ENCODE data around the gene RELN. TPM values are rescaled to one million over a fixed set of nuclear protein-coding genes. Genes with fewer than 3 reads are reported as not detected.

The RELN gene
- total RNA-seq, 6 donors from 2014 or later = 1.1 to 3.6 (median 2.6) TPM; not detected in 1

DNA sequence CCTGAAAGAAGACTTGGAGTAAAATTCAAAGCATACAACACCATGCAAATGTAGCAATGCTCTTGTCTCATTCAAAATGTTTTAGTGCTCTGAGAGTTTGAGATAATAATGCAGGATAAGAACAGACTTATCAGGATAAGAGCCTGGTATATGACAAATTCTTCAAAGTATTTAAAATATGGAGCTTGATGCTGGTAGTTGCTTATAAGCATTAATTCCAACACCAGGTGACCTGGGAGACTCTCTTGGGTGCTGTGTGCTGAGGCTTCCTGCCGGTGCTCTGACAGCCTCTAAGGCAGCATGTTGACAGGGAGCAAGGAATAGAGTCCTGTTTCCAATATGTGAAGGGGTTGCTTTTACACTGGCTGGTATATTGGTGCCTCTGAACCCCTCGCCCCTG lies 508.7 kb downstream of the RELN start:
- no peak for ATAC-seq (ENCODE audit: low FRiP score in 2 of 2)
- DNase-seq = no peak
- no peak for TF ChIP-seq EP300 (IDR thresholded peaks at IDR 0.05)
- no peak for TF ChIP-seq POLR2A (IDR thresholded peaks at IDR 0.05)
- no peak for TF ChIP-seq POLR2AphosphoS5 (IDR thresholded peaks at IDR 0.05)
- TF ChIP-seq, protein P1, sequence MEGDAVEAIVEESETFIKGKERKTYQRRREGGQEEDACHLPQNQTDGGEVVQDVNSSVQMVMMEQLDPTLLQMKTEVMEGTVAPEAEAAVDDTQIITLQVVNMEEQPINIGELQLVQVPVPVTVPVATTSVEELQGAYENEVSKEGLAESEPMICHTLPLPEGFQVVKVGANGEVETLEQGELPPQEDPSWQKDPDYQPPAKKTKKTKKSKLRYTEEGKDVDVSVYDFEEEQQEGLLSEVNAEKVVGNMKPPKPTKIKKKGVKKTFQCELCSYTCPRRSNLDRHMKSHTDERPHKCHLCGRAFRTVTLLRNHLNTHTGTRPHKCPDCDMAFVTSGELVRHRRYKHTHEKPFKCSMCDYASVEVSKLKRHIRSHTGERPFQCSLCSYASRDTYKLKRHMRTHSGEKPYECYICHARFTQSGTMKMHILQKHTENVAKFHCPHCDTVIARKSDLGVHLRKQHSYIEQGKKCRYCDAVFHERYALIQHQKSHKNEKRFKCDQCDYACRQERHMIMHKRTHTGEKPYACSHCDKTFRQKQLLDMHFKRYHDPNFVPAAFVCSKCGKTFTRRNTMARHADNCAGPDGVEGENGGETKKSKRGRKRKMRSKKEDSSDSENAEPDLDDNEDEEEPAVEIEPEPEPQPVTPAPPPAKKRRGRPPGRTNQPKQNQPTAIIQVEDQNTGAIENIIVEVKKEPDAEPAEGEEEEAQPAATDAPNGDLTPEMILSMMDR (IDR thresholded peaks at IDR 0.05) = no peak
- Histone ChIP-seq H3K4me1 (no peaks in the 10 kb centered on the region), H3K27ac (no peak overlapping the region), H3K36me3 (no peaks in the 10 kb centered on the region), H3K9me3 (no peaks in the 10 kb centered on the region), H3K4me3 (no peak overlapping the region), H3K27me3 (no peaks in the 10 kb centered on the region)
- WGBS, 2 donors = 69 to 76% methylated on average over 2 of the region's 2 CpGs

DNA sequence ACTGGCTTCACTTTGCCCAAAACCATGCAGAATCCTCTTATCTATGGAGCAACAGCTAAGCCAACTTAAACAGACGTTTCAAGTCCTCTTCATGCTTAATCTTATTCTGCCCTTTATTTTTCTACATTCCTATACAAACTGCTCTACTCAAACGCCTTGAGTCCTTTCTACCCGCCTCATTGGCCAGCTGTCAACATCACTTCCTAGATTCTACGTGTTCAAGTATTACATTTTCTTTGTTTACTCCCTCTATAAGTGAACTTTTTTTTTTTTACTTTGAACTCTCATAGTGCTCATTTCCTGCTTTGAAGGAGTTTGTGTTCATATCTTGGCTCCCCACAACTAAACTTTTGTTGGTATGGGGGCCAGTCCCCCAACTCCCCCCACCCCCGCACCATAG lies 514.5 kb downstream of the RELN start:
- Histone ChIP-seq H3K27ac (no peak overlapping the region), H3K4me3 (no peak overlapping the region), H3K9me3 (no peaks in the 10 kb centered on the region), H3K27me3 (no peaks in the 10 kb centered on the region), H3K36me3 (no peaks in the 10 kb centered on the region), H3K4me1 (peaks cover 0 to 6% (median 0%) of the 10 kb centered on the region in 4 donors)
- DNase-seq = no peak
- no peak for ATAC-seq (ENCODE audit: low FRiP score in 2 of 2)
- WGBS, 2 donors = 23 to 31% methylated on average over 5 of the region's 5 CpGs
- TF ChIP-seq EP300 (IDR thresholded peaks at IDR 0.05) = no peak
- no peak for TF ChIP-seq POLR2AphosphoS5 (IDR thresholded peaks at IDR 0.05)
- no peak for TF ChIP-seq POLR2A (IDR thresholded peaks at IDR 0.05)
- TF ChIP-seq, protein P1 (IDR thresholded peaks at IDR 0.05) = no peak

DNA sequence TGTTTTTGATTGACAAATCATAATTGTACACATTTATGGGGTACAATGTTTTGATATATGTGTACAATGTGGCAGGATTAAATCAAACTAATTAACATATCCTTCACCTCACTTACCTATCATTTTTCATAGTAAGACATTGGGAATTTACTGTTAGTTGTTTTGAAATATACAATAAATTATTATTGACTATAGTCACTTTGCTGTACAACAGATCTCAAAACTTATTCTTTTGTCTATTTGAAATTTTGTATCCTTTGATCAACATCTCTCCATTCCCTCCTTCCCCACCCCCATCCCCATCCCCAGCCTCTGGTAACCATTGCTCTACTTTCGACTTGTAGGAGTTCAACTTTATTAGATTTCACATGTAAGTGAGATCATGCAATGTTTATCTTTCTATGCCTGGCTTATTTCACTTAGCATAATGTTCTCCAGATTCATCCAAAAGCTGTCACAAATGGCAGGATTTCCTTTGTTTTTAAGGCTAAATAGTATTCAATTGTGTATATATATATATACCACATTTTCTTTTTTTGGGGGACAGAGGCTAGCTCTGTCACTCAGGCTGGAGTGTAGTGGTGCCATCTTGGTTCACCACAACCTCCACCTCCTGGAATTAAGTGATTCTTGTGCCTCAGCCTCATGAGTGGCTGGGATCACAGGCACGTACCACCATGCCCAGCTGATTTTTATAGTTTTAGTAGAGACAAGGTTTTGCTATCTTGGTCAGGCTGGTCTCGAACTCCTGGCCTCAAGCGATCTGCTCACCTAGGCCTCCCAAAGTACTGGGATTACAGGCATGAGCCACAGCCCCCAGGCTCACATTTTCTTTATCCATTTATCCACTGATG lies 520.1 kb downstream of the RELN start:
- TF ChIP-seq POLR2A (IDR thresholded peaks at IDR 0.05) (no peak), POLR2AphosphoS5 (IDR thresholded peaks at IDR 0.05) (no peak), EP300 (IDR thresholded peaks at IDR 0.05) (no peak)
- TF ChIP-seq, protein P1 (IDR thresholded peaks at IDR 0.05) = no peak
- H3K4me3 ChIP-seq = no peak overlapping the region
- H3K4me1 ChIP-seq = no peaks in the 10 kb centered on the region
- H3K27ac ChIP-seq = no peak overlapping the region
- no peaks in the 10 kb centered on the region for H3K36me3 ChIP-seq
- H3K27me3 ChIP-seq = no peaks in the 10 kb centered on the region
- 90 to 92% methylated on average over 4 of the region's 4 CpGs for WGBS, 2 donors
- ATAC-seq (ENCODE audit: low FRiP score in 2 of 2) (no peak), DNase-seq (no peak)
- no peaks in the 10 kb centered on the region for H3K9me3 ChIP-seq

DNA sequence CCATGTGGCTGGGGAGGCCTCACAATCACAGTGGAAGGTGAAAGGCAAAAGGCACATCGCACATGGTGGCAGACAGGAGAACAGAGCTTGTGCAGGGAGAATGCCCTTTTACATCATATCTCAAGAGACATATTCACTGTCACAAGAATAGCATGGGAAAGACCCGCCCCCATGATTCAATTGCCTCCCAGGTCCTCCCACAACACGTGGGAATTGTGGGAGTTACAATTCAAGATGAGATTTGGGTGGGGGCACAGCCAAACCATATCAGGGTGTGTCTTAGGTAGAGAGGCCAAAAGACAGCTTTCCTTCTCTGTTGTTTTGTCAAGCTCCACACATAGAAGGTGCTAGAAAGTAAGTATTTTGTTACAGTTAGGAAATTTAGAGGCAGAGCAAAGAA lies 522.6 kb downstream of the RELN start:
- H3K4me3 ChIP-seq = no peak overlapping the region
- no peaks in the 10 kb centered on the region for H3K27me3 ChIP-seq
- ATAC-seq (ENCODE audit: low FRiP score in 2 of 2) (no peak), DNase-seq (no peak)
- no peaks in the 10 kb centered on the region for H3K36me3 ChIP-seq
- WGBS, 2 donors = 52 to 58% methylated on average over 3 of the region's 3 CpGs
- TF ChIP-seq POLR2AphosphoS5 (IDR thresholded peaks at IDR 0.05) (no peak), EP300 (IDR thresholded peaks at IDR 0.05) (no peak), POLR2A (IDR thresholded peaks at IDR 0.05) (no peak)
- TF ChIP-seq, protein P1 (IDR thresholded peaks at IDR 0.05) = no peak
- H3K9me3 ChIP-seq = no peaks in the 10 kb centered on the region
- H3K4me1 ChIP-seq = no peaks in the 10 kb centered on the region
- H3K27ac ChIP-seq = no peak overlapping the region

DNA sequence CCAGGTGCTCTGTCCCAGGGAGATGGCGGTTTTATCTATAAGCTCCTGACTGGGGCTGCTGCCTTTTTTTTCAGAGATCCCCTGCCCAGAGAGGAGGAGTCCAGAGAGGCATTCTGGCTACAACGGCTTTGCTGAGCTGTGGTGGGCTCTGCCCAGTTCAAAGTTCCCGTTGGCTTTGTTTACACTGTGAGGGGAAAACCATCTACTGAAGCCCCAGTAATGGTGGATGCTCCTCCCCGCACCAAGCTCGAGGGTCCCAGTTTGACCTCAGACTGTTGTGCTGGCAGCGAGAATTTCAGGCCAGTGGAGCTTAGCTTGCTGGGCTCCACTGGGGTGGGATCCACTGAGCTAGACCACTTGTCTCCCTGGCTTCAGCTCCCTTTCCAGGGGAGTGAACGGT lies 527.1 kb downstream of the RELN start:
- H3K4me3 ChIP-seq = no peak overlapping the region
- WGBS, 2 donors = 79 to 89% methylated on average over 4 to 7 of the region's 7 CpGs
- ATAC-seq (ENCODE audit: low FRiP score in 2 of 2) = no peak
- no peaks in the 10 kb centered on the region for H3K36me3 ChIP-seq
- H3K9me3 ChIP-seq = no peaks in the 10 kb centered on the region
- no peak for DNase-seq
- H3K27me3 ChIP-seq = no peaks in the 10 kb centered on the region
- no peak for TF ChIP-seq POLR2AphosphoS5 (IDR thresholded peaks at IDR 0.05)
- TF ChIP-seq, protein P1 (IDR thresholded peaks at IDR 0.05) = no peak
- no peak for TF ChIP-seq EP300 (IDR thresholded peaks at IDR 0.05)
- no peak for TF ChIP-seq POLR2A (IDR thresholded peaks at IDR 0.05)
- H3K27ac ChIP-seq = no peak overlapping the region
- H3K4me1 ChIP-seq = no peaks in the 10 kb centered on the region
